Upper lobe of right lung (tissue), 1 donor: ENCODE data around the gene BRSK2. TPM values are rescaled to one million over a fixed set of nuclear protein-coding genes. Genes with fewer than 3 reads are reported as not detected.
"Not testable (repeated sequence)": the region's sequence is repeated elsewhere in the genome, so short reads cannot be mapped to it uniquely, and the experiment has no call there.

Source experiments
- ATAC-seq: fragments of 200-7000 bp; cut with Tn5 transposase; one replicate; pipeline ENCODE4 v1.9.1; 2020; ENCODE audit warnings: mild to moderate bottlenecking, moderate library complexity
- DNase-seq: peaks from one replicate; pipeline ENCODE4 v3.0.0-alpha.2; 2020
- H3K27ac ChIP-seq: fragments of 200-600 bp; one replicate; pipeline ENCODE4 v1.8.0; 2022
- H3K27me3 ChIP-seq: fragments of 200-600 bp; one replicate; pipeline ENCODE4 v1.8.0; 2022; ENCODE audit warnings: mild to moderate bottlenecking
- H3K36me3 ChIP-seq: fragments of 200-600 bp; one replicate; pipeline ENCODE4 v1.8.0; 2022
- H3K4me1 ChIP-seq: fragments of 200-600 bp; one replicate; pipeline ENCODE4 v1.8.0; 2022
- H3K4me3 ChIP-seq: fragments of 200-600 bp; one replicate; pipeline ENCODE4 v1.8.0; 2022; ENCODE audit warnings: mild to moderate bottlenecking
- H3K9me3 ChIP-seq: fragments of 200-600 bp; one replicate; pipeline ENCODE4 v1.8.0; 2022
- CTCF ChIP-seq: fragments of 200-600 bp; IDR thresholded peaks from one replicate; pipeline ENCODE4 v1.8.0; 2022; ENCODE audit warnings: antibody characterized with exemption
- intact Hi-C: fragments of 100-400 bp; cut with DNase I; formaldehyde crosslinking; loops from one replicate; pipeline ENCODE4 v1.11.0; 2022
- total RNA-seq: library from RNA; stranded (reverse); fragmentation: NEBNext Ultra II Directional; extraction: Animal tissue kit (Norgen Biotek cat#: 25700); gene quantifications from one replicate; pipeline ENCODE4 v1.2.1, GENCODE V29; 2021
- donor health status: DM: no; HTN: yes; CAD: no; lungs with severe emphysema.

BRSK2 gene
- total RNA-seq, 1 donor from 2014 or later, result 0.26 TPM

- DNase-seq, result no peak
- intact Hi-C loops, result no loop called here
Observed at GRCh38 chr11:1419811-1420210, 30.1 kb downstream of the BRSK2 start.

GRCh38 chr11:1421291-1421690, 31.6 kb downstream of the BRSK2 start:
- no peak overlapping the region for H3K4me3 ChIP-seq
- H3K36me3 ChIP-seq, result no peaks in the 10 kb centered on the region
- peaks cover 13% of the 10 kb centered on the region for H3K9me3 ChIP-seq
- intact Hi-C loops, result no loop called here
- TF ChIP-seq CTCF, result no peak
- H3K27me3 ChIP-seq, result peaks cover 11% of the 10 kb centered on the region
- H3K27ac ChIP-seq, result no peak overlapping the region
- H3K4me1 ChIP-seq, result no peaks in the 10 kb centered on the region
- no peak for ATAC-seq
- DNase-seq, result no peak

More at GRCh38 chr11:1419811-1420210, 30.1 kb downstream of the BRSK2 start:
- no peak for ATAC-seq
- no peak for TF ChIP-seq CTCF
- Histone ChIP-seq H3K9me3 (peaks cover 13% of the 10 kb centered on the region), H3K27ac (no peak overlapping the region), H3K4me1 (no peaks in the 10 kb centered on the region), H3K36me3 (no peaks in the 10 kb centered on the region), H3K4me3 (no peak overlapping the region), H3K27me3 (peaks cover 5% of the 10 kb centered on the region)

- intact Hi-C loops, result no loop called here
- no peak for DNase-seq
- H3K27ac ChIP-seq, result no peak overlapping the region
- peaks cover 15% of the 10 kb centered on the region for H3K27me3 ChIP-seq
- TF ChIP-seq CTCF, result no peak
- H3K36me3 ChIP-seq, result no peaks in the 10 kb centered on the region
- H3K9me3 ChIP-seq, result peaks cover 9% of the 10 kb centered on the region
- no peak for ATAC-seq
- H3K4me1 ChIP-seq, result no peaks in the 10 kb centered on the region
- H3K4me3 ChIP-seq, result no peak overlapping the region
Observed at GRCh38 chr11:1422481-1422880, 32.7 kb downstream of the BRSK2 start.

- no peak for TF ChIP-seq CTCF
- Histone ChIP-seq H3K36me3 (no peaks in the 10 kb centered on the region), H3K9me3 (peaks cover 9% of the 10 kb centered on the region), H3K27ac (no peak overlapping the region), H3K27me3 (peaks cover 15% of the 10 kb centered on the region), H3K4me3 (no peak overlapping the region), H3K4me1 (no peaks in the 10 kb centered on the region)
- intact Hi-C loops, result no loop called here
- DNase-seq, result no peak
- ATAC-seq, result no peak
Observed at GRCh38 chr11:1422981-1423380, 33.2 kb downstream of the BRSK2 start.

- H3K36me3 ChIP-seq, H3K4me3 ChIP-seq, ATAC-seq, H3K9me3 ChIP-seq, H3K4me1 ChIP-seq, H3K27ac ChIP-seq, intact Hi-C loops, DNase-seq: not testable (repeated sequence)
- peaks cover 15% of the 10 kb centered on the region for H3K27me3 ChIP-seq
Observed at GRCh38 chr11:1423406-1423805, 33.7 kb downstream of the BRSK2 start.

- no peak for DNase-seq
- Histone ChIP-seq H3K4me1 (no peaks in the 10 kb centered on the region), H3K36me3 (no peaks in the 10 kb centered on the region), H3K27ac (no peak overlapping the region), H3K9me3 (no peaks in the 10 kb centered on the region), H3K27me3 (peaks cover 15% of the 10 kb centered on the region), H3K4me3 (no peak overlapping the region)
- ATAC-seq, result no peak
- intact Hi-C loops, result no loop called here
- TF ChIP-seq CTCF, result no peak
Observed at GRCh38 chr11:1425006-1425405, 35.3 kb downstream of the BRSK2 start.
